Measurements from ENCODE around the gene TAGAP.

DNA sequence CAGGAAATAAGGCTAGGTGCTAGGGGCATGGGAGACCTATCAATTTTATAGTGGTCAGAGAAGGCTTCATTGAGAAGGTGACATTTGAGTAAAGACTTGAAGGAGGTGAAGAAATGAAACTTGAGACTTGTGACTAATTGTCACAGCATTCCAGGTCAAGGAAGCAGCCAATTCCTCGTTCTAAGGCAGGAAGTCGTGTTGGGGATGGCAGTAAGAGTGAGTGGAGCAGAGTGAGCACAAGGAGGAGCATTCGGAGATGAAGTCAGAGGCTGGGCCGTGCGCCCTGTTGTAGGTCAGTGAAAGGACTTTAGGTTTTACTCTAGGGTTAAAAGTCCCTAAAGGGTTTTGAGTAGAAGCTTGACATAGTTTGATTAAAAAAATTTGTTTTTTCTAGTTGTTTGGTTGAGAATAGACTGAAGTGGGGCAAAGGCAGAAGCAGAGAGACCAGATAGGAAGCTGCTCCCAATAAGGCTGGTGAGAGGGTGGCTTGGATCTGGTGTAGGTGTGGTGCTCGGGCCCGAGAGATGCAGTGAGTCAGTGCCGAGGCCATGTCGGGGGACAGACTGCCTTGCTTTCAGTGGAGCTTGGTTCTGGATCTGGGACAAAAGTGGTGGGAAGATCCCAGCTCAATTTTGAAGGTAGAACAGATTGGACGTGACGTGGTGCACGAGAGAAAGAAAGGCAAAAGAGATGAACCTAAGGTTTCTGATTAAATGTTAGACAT is 42.2 kb downstream of the TAGAP start:
- TF ChIP-seq, protein P1, sequence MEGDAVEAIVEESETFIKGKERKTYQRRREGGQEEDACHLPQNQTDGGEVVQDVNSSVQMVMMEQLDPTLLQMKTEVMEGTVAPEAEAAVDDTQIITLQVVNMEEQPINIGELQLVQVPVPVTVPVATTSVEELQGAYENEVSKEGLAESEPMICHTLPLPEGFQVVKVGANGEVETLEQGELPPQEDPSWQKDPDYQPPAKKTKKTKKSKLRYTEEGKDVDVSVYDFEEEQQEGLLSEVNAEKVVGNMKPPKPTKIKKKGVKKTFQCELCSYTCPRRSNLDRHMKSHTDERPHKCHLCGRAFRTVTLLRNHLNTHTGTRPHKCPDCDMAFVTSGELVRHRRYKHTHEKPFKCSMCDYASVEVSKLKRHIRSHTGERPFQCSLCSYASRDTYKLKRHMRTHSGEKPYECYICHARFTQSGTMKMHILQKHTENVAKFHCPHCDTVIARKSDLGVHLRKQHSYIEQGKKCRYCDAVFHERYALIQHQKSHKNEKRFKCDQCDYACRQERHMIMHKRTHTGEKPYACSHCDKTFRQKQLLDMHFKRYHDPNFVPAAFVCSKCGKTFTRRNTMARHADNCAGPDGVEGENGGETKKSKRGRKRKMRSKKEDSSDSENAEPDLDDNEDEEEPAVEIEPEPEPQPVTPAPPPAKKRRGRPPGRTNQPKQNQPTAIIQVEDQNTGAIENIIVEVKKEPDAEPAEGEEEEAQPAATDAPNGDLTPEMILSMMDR (IDR thresholded peaks at IDR 0.05; ENCODE audit: control extremely low read depth in 1 of 3, insufficient read depth in 1 of 3, low read depth in 1 of 3, low read length in 3 of 3) = no peak
- TF ChIP-seq RAD21 (IDR thresholded peaks at IDR 0.05 in 1 of 2, conservative IDR thresholded peaks at IDR 0.05 in 1 of 2; ENCODE audit: low read depth in 2 of 2, low read length in 2 of 2) (no peak), EZH2 (IDR thresholded peaks at IDR 0.05; ENCODE audit: low read depth, low read length, severe bottlenecking) (no peak), EP300 (IDR thresholded peaks at IDR 0.05; ENCODE audit: borderline replicate concordance in 1 of 2, low read depth in 2 of 2, low read length in 2 of 2) (no peak)
- TF ChIP-seq, protein P2, sequence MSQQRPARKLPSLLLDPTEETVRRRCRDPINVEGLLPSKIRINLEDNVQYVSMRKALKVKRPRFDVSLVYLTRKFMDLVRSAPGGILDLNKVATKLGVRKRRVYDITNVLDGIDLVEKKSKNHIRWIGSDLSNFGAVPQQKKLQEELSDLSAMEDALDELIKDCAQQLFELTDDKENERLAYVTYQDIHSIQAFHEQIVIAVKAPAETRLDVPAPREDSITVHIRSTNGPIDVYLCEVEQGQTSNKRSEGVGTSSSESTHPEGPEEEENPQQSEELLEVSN (IDR thresholded peaks at IDR 0.05) = no peak
